NCI-H2227 (cell line): ENCODE data around the gene PIK3C3.

ENCODE experiments used
- DNase-seq: peaks from one replicate; lab custom pipeline; 2025; ENCODE audit not compliant: unreplicated experiment; lab: John Stamatoyannopoulos, UW

Gene PIK3C3

GRCh38 chr18:41954827-41955613 is at the start of gene PIK3C3:
TSS of gene PIK3C3 (plus strand) at chr18:41955234. CDS start at chr18:41955292, 58 bp downstream.
- DNase-seq, result peak; percentile 98

DNA sequence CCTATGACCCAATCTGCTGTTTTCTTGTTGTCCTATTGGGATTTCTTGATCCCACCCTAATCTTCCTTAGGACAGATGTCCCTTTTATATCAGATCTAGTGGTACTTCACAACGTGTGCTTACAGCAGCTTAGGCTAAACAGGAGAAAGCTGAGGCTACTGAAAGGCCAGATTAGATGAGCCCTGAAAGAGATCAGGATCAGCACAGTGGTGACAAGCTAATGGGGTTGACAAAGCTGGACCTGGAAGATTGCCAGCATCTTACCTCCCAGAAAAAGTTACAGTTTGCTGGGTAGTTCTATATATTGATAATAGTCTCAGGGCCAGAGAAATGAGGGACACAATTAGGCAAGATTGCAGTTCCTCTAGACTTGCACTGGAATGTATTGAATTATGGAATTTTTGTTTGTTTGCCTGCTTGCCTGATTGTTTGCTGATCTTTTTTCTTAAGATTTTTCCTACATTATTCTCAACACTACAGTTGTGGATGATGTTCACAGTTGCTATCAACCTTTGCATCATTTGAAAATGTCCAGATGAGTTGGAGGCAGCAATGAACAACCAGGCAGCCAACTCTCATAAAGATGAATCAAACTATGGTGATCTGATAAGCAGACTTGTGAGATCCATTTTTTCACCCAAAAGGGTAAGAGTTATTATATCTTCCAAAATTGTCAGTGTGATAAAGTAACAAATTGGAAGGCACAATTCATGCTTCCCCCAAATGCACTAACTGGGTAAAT is 49.1 kb upstream of the PIK3C3 start:
- DNase-seq, result no peak

DNA sequence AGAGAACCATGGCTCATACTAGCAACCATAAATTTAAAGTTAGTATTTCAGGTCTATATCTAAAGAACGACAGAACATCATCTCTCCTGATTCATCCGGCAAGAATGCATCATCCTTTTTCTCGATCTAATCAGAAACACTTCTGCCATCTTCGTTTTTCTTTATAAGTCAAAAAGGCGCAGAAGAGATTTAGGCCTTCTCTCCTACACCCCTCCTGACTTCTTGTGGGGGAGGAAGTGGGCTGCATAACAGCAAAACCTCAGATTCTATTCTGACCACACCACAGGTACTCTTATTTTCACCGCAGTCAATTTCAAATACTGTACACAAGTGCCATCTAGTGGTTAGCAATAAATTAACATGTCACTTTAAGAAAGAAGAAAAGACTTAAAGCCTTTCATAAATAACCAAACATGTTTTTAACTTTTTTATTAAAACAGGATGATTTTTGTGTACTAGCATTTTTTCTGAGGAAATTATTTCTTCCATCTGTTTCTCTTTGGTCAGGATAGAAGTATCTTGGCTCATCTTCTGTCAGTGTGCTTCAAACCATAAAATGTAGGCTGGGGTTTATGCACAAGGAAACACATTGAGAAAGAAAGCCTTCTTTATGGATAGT is 48.4 kb upstream of the PIK3C3 start:
- peak; percentile 69 for DNase-seq

DNA sequence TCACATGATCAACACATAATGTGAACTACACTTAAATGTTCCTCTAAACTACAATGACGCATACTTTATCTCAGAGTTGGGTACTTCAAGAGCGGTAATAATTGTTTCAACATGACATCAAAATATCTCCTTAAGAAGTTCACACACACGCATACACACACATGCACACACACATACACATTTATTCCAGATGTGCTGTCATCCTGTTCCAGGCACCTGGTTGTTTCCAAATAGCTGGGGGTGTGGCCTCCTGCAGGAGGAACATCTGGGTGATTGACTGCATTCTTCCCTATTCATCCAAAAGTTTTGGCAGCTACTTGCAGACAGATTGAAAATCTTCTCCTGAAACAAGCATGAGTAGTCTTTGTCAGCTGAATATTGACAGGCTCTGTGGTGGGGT is 37.9 kb upstream of the PIK3C3 start:
- DNase-seq, result no peak

- DNase-seq, result no peak
Observed at GRCh38 chr18:41921770-41922169, 33.3 kb upstream of the PIK3C3 start.

GRCh38 chr18:41922176-41922575 is 32.9 kb upstream of the PIK3C3 start:
- no peak for DNase-seq

DNA sequence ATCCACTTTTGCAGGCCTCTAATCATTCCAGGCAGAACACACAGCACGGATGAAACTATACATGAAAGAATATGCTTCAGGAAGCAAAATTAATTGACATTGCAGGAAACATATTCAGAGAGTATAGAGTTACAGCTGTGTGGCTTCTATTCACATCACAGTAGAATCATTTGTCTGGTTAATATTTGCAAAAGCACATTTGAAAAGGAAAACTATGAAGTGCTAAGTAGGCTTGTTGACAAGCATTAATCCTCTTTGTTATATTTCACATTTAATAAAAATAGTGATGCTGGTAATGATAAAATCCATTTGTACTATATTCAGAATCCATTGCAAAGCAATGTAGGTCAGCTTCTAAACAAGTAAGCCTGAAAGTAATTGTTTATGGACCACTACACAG is 32.2 kb upstream of the PIK3C3 start:
- no peak for DNase-seq

DNA sequence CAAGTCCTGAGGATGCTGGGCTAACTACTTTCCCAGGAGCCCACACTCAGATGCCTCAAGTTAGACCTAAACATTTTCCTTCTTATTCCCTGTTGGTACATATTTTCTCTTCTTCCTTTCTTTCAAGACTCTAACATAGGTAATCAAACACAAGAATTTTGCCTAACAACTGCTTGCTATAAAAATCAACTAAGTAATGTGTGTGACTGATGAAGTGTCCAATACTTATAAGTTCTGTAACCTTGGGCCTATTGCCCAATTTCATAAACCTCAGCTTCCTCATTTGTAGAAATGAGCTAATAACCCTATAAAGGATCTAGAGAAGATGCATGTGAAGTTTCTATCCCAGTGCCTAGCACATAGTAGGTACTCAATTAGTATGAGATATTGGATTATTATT is 31.6 kb upstream of the PIK3C3 start:
- no peak for DNase-seq

DNA sequence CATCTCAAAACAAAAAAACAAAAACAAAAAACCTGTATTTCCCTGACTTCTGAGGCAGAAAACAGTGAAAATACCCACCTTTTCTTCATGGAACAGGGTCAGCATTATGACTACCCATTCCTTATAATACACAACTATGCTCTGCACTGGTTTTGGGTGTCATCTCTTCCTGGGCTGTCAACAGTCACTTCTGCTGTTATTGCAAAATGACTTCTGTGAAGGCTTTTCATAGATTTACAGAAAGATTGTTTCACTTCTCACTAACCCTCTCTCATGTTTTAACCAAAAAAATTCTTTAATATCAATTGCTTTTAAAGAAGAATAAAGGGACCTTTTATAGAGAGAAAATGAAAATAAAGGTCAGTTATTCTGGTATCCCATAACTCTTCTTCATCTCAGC is 26.5 kb upstream of the PIK3C3 start:
- no peak for DNase-seq

DNA sequence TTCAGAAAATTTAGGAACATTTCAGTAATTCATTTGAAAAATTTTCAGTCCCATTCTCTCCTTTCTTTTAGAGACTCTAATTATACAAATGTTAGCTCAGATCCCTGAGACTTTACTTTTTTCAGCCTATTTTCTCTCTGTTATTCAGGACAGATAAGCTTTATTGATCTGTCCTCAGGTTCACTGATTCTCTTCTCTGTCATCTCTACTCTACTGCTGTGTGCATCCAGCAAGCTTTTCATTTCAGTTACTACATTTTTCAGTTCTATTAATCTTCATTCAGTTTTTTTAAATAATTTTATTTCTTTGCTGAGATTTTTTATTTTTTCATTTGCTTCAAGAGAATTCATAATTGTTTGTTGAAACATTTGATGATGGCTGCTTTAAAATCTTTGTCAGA is 22.1 kb upstream of the PIK3C3 start:
- DNase-seq, result no peak

GRCh38 chr18:41933778-41934177 is 21.3 kb upstream of the PIK3C3 start:
- DNase-seq, result no peak

DNA sequence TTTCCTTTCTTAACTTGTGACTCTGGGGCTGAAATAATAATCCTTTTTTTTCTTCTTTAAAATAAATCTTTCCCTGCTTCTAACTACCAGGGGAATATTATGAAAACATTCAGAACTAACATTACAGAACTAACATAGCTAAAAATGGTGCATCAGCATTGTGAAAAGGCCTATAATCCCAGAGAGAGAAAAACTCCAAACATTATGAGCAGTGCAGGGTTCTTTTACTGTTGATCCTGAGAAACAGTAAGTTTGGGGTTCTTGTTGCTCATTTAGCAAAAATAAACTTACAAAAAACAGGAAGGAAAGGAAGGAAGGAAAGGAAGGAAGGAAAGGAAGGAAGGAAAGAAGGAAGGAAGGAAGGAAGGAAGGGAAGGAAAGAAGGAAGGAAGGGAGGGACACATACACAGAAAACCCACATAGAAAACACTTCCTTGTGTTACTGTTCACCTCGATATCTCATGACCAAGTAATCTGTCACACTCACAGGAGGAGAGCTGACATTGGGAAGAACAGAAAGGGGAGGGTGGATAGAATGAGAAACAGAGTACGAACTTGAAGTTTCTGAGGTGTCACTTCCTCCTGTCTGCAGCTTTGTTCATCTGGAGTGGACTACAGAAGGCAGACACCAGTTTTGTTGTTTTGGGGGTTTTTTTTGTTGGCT is 18.4 kb upstream of the PIK3C3 start:
- no peak for DNase-seq

GRCh38 chr18:41938445-41938844 is 16.6 kb upstream of the PIK3C3 start:
- no peak for DNase-seq

DNA sequence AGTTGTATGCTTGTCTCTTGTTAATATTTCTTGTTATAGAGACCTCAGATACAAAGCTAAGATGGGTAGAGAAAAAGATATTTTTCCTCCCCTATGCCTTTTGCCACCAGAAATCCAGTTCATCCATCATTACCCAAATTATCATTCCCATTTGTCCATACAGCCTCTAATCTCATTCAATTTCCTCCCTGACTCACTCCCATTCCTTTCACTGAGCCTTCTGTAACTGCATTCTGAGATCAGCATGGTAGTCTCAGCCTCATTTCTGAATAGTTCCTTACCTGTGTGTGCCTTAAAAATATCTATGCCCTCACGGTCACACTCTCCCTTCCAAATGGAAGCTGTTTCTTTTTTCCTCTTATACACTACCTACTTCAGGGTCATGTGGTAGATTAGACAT is 15.7 kb upstream of the PIK3C3 start:
- DNase-seq, result no peak

DNA sequence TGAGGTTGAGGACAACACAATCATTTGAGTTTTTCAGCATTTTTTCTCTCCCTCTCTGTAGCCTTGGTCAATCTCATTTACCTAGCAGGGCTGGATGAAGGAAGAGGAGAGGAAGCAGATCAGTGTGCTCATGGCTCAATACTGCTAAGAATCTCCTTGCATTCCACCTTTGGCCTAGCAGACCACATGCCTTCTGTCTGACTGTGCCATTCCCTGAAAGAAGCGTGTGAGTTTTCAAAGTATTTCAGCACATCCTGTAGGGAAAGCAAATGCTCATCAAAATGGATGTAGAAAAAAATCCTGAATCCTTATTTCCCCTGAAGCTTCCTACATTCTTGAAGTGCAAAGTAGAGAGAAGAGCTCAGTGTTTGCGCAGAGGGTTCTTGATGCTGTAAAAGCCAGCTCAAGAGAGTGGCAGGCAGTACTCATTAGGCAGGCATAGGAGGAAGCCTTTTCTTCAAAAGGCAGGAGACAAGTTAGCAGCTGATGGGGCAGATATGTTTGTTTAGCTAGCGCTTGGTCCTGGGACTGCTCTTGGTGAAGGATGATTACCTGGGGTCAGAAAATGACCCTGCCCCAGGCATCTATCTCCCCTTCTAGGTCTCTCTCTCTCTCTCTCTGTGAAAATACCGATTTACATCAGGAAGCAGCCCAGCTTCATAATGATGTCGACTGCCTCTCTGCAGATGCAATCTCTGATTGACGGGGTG is 14.4 kb upstream of the PIK3C3 start:
- no peak for DNase-seq

DNA sequence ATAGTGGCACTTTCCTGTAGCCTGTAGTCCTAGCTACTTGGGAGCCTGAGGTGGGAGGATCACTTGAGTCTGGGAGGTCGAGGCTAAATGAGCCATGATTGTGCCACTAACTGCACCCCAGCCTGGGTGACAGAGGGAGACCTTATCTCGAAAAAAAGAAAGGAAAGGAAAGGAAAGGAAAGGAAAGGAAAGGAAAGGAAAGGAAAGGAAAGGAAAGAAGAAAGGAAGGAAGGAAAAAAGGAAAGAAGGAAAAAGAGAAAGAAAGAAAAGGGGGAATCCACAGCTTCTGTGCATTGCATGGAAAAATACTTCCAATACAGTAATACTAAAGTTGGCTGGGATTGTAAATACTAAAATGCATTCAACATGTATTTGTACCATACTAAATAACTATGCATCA is 12.8 kb upstream of the PIK3C3 start:
- DNase-seq, result no peak

GRCh38 chr18:41948544-41949110 is 6.4 kb upstream of the PIK3C3 start:
- no peak for DNase-seq

GRCh38 chr18:41949206-41949920 is 5.7 kb upstream of the PIK3C3 start:
- no peak for DNase-seq

DNA sequence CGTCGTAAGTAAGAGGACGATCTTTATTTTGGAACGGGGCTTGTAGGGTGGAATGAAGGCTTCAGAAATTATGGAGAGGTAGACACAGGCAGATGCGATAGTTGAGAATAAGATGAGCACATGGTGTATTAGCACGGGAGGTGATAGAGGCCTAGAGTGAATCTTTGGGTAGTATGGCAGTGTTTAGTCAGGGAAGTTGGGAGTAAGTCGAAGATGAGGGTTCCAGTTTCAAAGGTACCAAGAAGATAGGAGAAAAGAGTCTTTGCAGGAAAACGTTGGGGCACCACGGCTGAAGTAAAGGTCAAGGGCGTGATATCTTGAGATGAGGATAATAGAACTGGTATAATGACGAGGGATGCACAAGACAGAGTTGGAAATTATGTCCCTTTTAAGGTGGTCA is 654 bp downstream of the PIK3C3 start:
- DNase-seq, result no peak

- no peak for DNase-seq
Observed at GRCh38 chr18:41959045-41959444, 4.0 kb downstream of the PIK3C3 start.
